MM.1S (cell line): Measurements from ENCODE around the gene NUMB.

Source experiments
- EZH2 ChIP-seq: fragments of 300-600 bp; sonication (generic); optimal IDR thresholded peaks from 2 replicates; pipeline ENCODE3; 2017; ENCODE audit warnings: low read depth, mild to moderate bottlenecking, antibody characterized with exemption, low read length, mixed read lengths
- TF ChIP-seq, protein P1 (sequence below): fragments of 300-600 bp; sonication (generic); IDR thresholded peaks from 2 replicates; pipeline ENCODE4 v1.5.1; 2016; ENCODE audit warnings: antibody characterized with exemption, low read length, mixed read lengths

DNA sequence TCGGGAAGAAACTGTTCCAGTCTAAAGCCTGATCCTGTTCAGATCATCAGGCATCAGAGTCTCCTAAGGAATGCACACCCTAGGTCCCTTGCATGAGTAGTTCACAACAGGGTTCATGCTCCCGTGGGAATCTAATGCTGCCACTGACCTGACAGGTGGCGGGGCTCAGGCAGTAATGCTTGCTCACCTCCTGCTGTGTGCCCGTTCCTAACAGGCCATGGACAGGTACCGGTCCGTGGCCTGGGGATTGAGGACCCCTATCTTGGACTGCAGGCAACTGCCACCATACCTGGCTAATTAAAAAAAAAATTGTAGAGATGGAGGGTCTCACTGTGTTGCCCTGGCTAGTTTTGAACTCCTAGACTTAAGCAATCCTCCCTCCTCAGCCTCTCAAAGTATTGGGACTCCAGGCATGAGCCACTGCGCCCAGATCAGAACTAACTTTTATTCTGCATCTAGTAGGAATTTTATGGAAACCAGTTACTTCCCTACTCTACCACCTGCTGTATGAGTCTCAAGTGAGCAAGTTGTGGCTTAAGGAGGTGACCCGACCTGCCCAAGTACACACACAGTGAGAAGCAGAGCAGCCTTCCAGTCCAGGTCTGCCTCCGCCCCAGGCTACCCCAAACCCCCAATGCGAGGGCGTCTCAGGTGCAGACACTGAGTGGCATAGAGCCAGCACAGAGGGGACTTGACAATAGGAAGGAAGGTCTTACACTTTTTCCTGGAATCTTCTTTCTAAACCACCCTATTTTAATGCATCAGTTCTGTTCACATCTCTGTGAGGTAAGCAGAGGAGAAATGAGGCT is 223.6 kb downstream of the NUMB start:
- no peak for TF ChIP-seq EZH2
- TF ChIP-seq, protein P1, sequence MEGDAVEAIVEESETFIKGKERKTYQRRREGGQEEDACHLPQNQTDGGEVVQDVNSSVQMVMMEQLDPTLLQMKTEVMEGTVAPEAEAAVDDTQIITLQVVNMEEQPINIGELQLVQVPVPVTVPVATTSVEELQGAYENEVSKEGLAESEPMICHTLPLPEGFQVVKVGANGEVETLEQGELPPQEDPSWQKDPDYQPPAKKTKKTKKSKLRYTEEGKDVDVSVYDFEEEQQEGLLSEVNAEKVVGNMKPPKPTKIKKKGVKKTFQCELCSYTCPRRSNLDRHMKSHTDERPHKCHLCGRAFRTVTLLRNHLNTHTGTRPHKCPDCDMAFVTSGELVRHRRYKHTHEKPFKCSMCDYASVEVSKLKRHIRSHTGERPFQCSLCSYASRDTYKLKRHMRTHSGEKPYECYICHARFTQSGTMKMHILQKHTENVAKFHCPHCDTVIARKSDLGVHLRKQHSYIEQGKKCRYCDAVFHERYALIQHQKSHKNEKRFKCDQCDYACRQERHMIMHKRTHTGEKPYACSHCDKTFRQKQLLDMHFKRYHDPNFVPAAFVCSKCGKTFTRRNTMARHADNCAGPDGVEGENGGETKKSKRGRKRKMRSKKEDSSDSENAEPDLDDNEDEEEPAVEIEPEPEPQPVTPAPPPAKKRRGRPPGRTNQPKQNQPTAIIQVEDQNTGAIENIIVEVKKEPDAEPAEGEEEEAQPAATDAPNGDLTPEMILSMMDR = no peak
